NB4 (cell line): ENCODE measurements around the gene SMIM32.

Experiments
- DNase-seq: peaks from one replicate; pipeline ENCODE4 v3.0.0; 2010; ENCODE audit warnings: low read depth
- H3K4me3 ChIP-seq: one replicate; pipeline ENCODE4 v1.5.1; 2011; ENCODE audit warnings: mild to moderate bottlenecking, low read depth, low read length, moderate library complexity
- MYC ChIP-seq: IDR thresholded peaks from 2 replicates; pipeline ENCODE4 v1.6.1; 2011; ENCODE audit warnings: low read depth, low read length
- POLR2A ChIP-seq: IDR thresholded peaks from 2 replicates; pipeline ENCODE4 v1.6.1; 2011; ENCODE audit warnings: mild to moderate bottlenecking; ENCODE audit not compliant: insufficient read length; ENCODE audit errors: extremely low read depth
- TF ChIP-seq, protein P1 (sequence below): IDR thresholded peaks from one replicate; pipeline ENCODE4 v1.5.1; 2012; ENCODE audit warnings: low read depth, low read length
- TF ChIP-seq, protein P2 (sequence below): IDR thresholded peaks from 2 replicates; pipeline ENCODE4 v1.6.1; 2011; ENCODE audit warnings: low read depth, low read length

SMIM32 gene

DNA sequence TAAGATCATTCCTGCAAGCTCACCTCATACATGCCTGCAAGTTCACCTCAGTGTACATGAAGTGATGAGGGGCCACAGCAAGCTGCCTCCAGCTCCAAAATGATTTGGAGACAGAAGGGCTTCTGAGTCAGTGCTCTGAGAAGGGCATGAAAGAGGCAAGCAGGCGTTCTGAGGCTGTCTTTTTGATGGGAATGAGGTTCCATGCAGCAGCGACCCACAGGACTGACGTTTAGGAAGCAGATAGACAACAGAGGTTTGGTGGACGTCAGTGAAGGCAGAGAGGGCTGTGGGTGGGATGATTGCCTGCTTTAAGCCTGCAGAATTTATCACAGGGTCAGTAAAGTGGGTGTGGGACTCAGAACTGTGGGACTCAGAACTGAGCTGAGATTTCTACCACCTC is 8.9 kb upstream of the SMIM32 start:
- TF ChIP-seq, protein P1, sequence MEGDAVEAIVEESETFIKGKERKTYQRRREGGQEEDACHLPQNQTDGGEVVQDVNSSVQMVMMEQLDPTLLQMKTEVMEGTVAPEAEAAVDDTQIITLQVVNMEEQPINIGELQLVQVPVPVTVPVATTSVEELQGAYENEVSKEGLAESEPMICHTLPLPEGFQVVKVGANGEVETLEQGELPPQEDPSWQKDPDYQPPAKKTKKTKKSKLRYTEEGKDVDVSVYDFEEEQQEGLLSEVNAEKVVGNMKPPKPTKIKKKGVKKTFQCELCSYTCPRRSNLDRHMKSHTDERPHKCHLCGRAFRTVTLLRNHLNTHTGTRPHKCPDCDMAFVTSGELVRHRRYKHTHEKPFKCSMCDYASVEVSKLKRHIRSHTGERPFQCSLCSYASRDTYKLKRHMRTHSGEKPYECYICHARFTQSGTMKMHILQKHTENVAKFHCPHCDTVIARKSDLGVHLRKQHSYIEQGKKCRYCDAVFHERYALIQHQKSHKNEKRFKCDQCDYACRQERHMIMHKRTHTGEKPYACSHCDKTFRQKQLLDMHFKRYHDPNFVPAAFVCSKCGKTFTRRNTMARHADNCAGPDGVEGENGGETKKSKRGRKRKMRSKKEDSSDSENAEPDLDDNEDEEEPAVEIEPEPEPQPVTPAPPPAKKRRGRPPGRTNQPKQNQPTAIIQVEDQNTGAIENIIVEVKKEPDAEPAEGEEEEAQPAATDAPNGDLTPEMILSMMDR, result no peak
- TF ChIP-seq POLR2A, result no peak
- H3K4me3 ChIP-seq, result no peak overlapping the region
- DNase-seq, result no peak

DNA sequence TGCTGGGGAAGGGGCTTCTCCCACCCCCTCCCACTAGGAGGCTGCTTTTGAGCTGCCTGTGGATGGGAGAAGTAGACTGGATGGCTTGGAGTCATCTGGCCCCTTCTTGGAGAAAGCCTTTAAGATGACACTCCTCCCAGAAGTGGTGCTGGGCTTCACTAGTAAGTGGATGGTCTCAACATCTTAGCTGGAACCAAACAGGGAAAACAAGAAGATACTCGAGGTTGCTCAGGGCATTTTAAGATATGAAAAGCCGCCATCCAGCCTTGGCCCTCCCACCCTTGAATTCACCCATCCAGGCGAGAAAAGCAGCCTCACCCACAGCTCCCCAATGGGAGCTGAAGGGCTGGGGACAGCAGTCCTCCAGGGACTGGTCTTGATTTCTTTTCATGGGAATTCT is 7.8 kb upstream of the SMIM32 start:
- TF ChIP-seq, protein P2, sequence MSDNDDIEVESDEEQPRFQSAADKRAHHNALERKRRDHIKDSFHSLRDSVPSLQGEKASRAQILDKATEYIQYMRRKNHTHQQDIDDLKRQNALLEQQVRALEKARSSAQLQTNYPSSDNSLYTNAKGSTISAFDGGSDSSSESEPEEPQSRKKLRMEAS, result no peak
- TF ChIP-seq, protein P1, result no peak
- TF ChIP-seq POLR2A (no peak), MYC (no peak)
- no peak for DNase-seq

DNA sequence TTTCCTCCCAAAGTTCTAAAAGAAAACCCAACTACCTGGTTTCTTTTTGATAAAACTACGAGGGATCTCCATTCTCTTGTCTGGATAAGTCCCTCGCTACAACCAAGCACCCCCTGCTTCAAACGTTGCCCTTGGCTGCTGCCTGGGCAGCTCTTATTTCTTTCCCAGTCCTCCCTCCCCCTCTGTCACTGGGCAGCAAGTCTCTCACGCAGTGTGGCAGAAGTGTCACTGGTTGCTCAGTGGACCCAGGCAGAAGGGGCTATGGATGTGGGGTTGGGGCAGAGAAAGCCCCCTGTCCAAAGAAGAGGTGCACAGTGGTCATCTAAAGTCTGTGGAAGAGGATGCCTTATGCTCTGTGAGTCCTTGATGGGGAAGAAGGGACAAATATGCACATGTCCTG is 7.2 kb upstream of the SMIM32 start:
- no peak overlapping the region for H3K4me3 ChIP-seq
- TF ChIP-seq MYC (no peak), POLR2A (no peak)
- TF ChIP-seq, protein P2, result no peak
- TF ChIP-seq, protein P1, result no peak
- no peak for DNase-seq

More for the DNA sequence above, 7.8 kb upstream of the SMIM32 start:
- no peak overlapping the region for H3K4me3 ChIP-seq

DNA sequence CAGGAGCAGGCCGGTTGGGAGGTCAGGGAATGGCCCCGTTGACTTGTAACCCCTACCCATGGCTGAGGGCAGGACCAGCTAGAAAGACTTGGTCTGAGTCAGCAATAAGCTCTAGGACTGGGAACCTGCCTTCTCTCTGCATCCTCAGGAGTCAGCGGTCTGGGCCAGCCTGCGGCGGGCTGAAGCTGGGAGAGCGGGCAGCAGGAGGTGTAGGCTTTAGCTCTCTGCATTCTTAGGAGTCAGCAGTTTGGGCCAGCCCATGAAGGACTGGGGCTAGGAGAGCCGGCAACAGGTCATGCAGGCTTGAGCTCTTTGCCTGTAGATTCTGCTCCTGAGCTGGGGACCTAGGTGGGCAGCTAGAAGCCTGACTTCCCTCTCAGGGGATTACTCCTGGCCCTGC is 6.4 kb upstream of the SMIM32 start:
- no peak for DNase-seq
- TF ChIP-seq MYC, result no peak
- no peak for TF ChIP-seq POLR2A
- TF ChIP-seq, protein P1, result no peak
- TF ChIP-seq, protein P2, result no peak

DNA sequence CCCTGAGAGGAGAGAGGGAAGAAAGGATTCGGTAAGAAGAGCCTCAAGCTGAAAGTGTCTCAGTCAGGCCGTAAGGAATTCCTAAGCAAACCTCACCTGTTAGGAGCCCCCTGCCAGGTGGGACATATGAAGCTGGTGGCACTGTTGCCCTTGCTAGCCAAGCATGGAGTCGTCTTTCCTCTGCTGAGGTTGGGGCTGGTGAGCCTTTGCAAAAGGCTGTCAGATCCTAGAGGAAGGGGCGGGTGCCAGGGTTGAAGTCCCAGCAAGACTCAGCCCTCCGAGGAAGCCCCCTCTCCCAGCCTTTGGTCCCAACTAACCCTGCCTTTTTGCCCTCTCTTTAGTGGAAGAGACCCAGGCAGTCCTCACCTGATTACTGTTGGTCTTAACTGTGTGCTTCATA is 5.5 kb upstream of the SMIM32 start:
- H3K4me3 ChIP-seq, result no peak overlapping the region
- no peak for DNase-seq
- TF ChIP-seq, protein P2, result no peak
- TF ChIP-seq MYC (no peak), POLR2A (no peak)
- TF ChIP-seq, protein P1, result no peak

More for the DNA sequence above, 6.4 kb upstream of the SMIM32 start:
- no peak overlapping the region for H3K4me3 ChIP-seq

DNA sequence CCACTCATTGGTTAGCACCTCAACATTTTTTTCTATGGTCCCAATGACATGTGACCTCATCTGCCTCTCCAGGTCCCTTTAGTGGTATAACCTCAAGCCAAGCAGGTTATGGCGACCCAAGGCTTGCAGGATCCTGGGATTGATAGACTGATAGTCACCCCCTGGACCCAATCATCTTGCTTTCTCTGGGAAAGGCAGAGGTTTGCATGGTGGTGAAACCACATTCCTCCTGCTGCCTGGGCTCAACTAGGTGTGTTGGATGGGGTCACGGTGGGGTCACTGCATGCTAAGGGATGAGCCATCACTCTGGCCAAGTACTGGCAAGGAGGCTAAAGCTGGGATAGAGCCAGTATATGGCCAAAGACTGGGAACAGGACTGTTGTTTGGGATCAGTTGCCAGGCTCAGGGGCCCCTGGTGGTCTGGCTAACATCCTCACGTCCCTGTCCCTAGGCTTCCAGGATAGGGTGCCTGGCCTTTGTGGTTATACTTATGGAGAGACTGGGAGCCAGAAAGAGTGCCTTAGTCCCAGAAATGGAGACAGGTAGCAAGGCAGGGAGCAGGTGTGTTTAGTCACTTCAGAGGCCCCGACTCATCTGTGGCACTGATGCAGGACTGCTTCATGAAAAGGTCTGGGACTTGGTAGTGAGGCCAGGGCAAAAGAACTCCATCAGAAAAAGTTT is 4.6 kb upstream of the SMIM32 start:
- no peak for DNase-seq
- TF ChIP-seq, protein P1, result no peak
- TF ChIP-seq POLR2A (no peak), MYC (no peak)
- TF ChIP-seq, protein P2, result no peak
- H3K4me3 ChIP-seq, result no peak overlapping the region
